Stimulated activated CD4-positive, alpha-beta T cell treated with anti-CD3 and anti-CD28 coated beads, TNF-alpha, amount 100 ng/mL, for 1 hour (primary cell): ENCODE results near the gene STOML2.
A peak's percentile ranks its signal among the peaks of the same experiment; 100 is the strongest.

Experiments
- DNase-seq, 3 donors: peaks; one replicate each; pipeline ENCODE4 v3.0.0-alpha.2; 2020; ENCODE audit warnings: low read depth in 3 of 3, low spot score in 1 of 3

The STOML2 gene

GRCh38 chr9:35072461-35073278 lies 30.3 kb downstream of the STOML2 start, which contains the start of gene VCP:
VCP (minus strand) TSS chr9:35072625; CDS start chr9:35072353, 272 bp downstream.
- peak; percentile 87 to 94 (median 92) for DNase-seq

- peak; percentile 32 to 61 (median 47) for DNase-seq
Measured at GRCh38 chr9:35071814-35072460, 31.0 kb downstream of the STOML2 start.

- DNase-seq = no peak
Measured at GRCh38 chr9:35070823-35071813, 31.8 kb downstream of the STOML2 start.

- no peak for DNase-seq
Measured at GRCh38 chr9:35069020-35069419, 33.9 kb downstream of the STOML2 start.

- no peak for DNase-seq
Measured at GRCh38 chr9:35067056-35067455, 35.9 kb downstream of the STOML2 start.

GRCh38 chr9:35060548-35061207 lies 42.3 kb downstream of the STOML2 start:
- DNase-seq = no peak

- no peak for DNase-seq
Measured at GRCh38 chr9:35059438-35059837, 43.5 kb downstream of the STOML2 start.

GRCh38 chr9:35057271-35057620 lies 45.7 kb downstream of the STOML2 start:
- no peak for DNase-seq

GRCh38 chr9:35056571-35057270 lies 46.2 kb downstream of the STOML2 start:
- no peak for DNase-seq

GRCh38 chr9:35054871-35055644 lies 47.9 kb downstream of the STOML2 start:
- DNase-seq = no peak

GRCh38 chr9:35054185-35054835 lies 48.6 kb downstream of the STOML2 start:
- DNase-seq = no peak

- DNase-seq = peak in 1 of 3 donors; percentile 35
Measured at GRCh38 chr9:35051069-35051967, 51.6 kb downstream of the STOML2 start.
